Caco-2 (cell line): ENCODE measurements around the gene CACUL1. TPM values are rescaled to one million over a fixed set of nuclear protein-coding genes. Genes with fewer than 3 reads are reported as not detected.
"Not testable (repeated sequence)": the region's sequence is repeated elsewhere in the genome, so short reads cannot be mapped to it uniquely, and the experiment has no call there.

ENCODE experiments used
- BruUV-seq: library from RNA; stranded (reverse); fragments of 400-500 nt; replicated peaks from 2 replicates; lab custom pipeline; 2021; lab: Mats Ljungman, UMichigan
- CTCF ChIA-PET: fragments of 300-600 bp; sonication (Branson Sonifier 250); formaldehyde crosslinking; loops from one replicate; lab custom pipeline; 2022; ENCODE audit warnings: antibody characterized with exemption; lab: Charles Lee
- POLR2A ChIA-PET: fragments of 300-600 bp; sonication (Branson Sonifier 250); formaldehyde crosslinking; loops from one replicate; lab custom pipeline; 2022; ENCODE audit warnings: antibody characterized with exemption; lab: Charles Lee
- DNase-seq, 2 experiments: peaks; one replicate each; pipeline versions ENCODE4 v3.0.0 to v3.0.0-alpha.2; 2020 to 2022
- H3K27me3 ChIP-seq: replicated peaks from 2 replicates; pipeline ENCODE4 v1.6.0; 2011; ENCODE audit warnings: low read length; ENCODE audit not compliant: control insufficient read depth, insufficient read depth
- H3K36me3 ChIP-seq: 2 replicates; pipeline ENCODE4 v1.5.1; 2011; ENCODE audit warnings: low read length; ENCODE audit not compliant: control insufficient read depth, insufficient read depth
- H3K4me1 ChIP-seq: fragments of 250-450 bp; sonication (Bioruptor Pico); 2 replicates; pipeline ENCODE4 v1.5.1; 2020; ENCODE audit warnings: mild to moderate bottlenecking
- H3K4me3 ChIP-seq: 2 replicates; pipeline ENCODE4 v1.5.1; 2011; ENCODE audit warnings: low read depth, mild to moderate bottlenecking, control low read depth, low read length
- H3K9me3 ChIP-seq: fragments of 250-450 bp; sonication (Bioruptor Pico); 2 replicates; pipeline ENCODE4 v1.5.1; 2020; ENCODE audit warnings: mild to moderate bottlenecking, moderate library complexity
- H3K27ac Mint-ChIP-seq: one replicate; pipeline ENCODE4 v1.8.0; 2022; ENCODE audit warnings: mixed read lengths; ENCODE audit not compliant: unreplicated experiment
- H3K27me3 Mint-ChIP-seq: one replicate; pipeline ENCODE4 v1.8.0; 2022; ENCODE audit warnings: mixed read lengths; ENCODE audit not compliant: insufficient read depth, unreplicated experiment
- H3K36me3 Mint-ChIP-seq: one replicate; pipeline ENCODE4 v1.8.0; 2022; ENCODE audit warnings: mild to moderate bottlenecking, mixed read lengths; ENCODE audit not compliant: insufficient read depth, unreplicated experiment
- H3K4me1 Mint-ChIP-seq: one replicate; pipeline ENCODE4 v1.8.0; 2022; ENCODE audit warnings: low read depth, mixed read lengths; ENCODE audit not compliant: unreplicated experiment
- H3K4me3 Mint-ChIP-seq: one replicate; pipeline ENCODE4 v1.8.0; 2022; ENCODE audit warnings: mild to moderate bottlenecking, moderate library complexity, mixed read lengths; ENCODE audit not compliant: unreplicated experiment
- H3K9me3 Mint-ChIP-seq: one replicate; pipeline ENCODE4 v1.8.0; 2022; ENCODE audit warnings: mixed read lengths; ENCODE audit not compliant: unreplicated experiment
- CTCF ChIP-seq, 2 experiments: fragments of 200-600 bp in 1 of 2; IDR thresholded peaks; 1 replicate in 1 of 2; 2 replicates in 1 of 2; pipeline versions ENCODE4 v1.5.1 to v1.8.0; 2011 to 2022; ENCODE audit warnings: antibody characterized with exemption in 1 of 2, control low read depth in 1 of 2, inconsistent platforms in 1 of 2, low read depth in 1 of 2, low read length in 1 of 2, mild to moderate bottlenecking in 1 of 2, moderate library complexity in 1 of 2; ENCODE audit not compliant: insufficient read depth in 1 of 2, severe bottlenecking in 1 of 2, unreplicated experiment in 1 of 2
- intact Hi-C: fragments of 100-400 bp; cut with micrococcal nuclease; formaldehyde crosslinking; loops from one replicate; pipeline ENCODE4 v1.10.0; 2022; ENCODE audit not compliant: unreplicated experiment
- total RNA-seq: library from RNA; stranded (reverse); gene quantifications from 2 replicates; pipeline ENCODE4 v1.2.3, GENCODE V29; 2022

CACUL1 gene
- total RNA-seq, 1 experiment from 2014 or later: 39.2 TPM

GRCh38 chr10:118663176-118663575, 91.6 kb downstream of the CACUL1 start:
- Histone ChIP-seq H3K4me3 (no peak overlapping the region), H3K27me3 (no peaks in the 10 kb centered on the region; the same call in 1 of the 2 replicates), H3K9me3 (no peaks in the 10 kb centered on the region), H3K36me3 (no peaks in the 10 kb centered on the region), H3K4me1 (no peaks in the 10 kb centered on the region)
- no TSS peak for BruUV-seq
- Mint-ChIP-seq H3K27me3 (peaks cover 16% of the 10 kb centered on the region), H3K27ac (no peak overlapping the region), H3K4me3 (no peak overlapping the region), H3K36me3 (no peaks in the 10 kb centered on the region), H3K9me3 (no peaks in the 10 kb centered on the region), H3K4me1 (no peaks in the 10 kb centered on the region)
- intact Hi-C loops: no loop called here
- ChIA-PET CTCF (no interaction called here), POLR2A (no interaction called here)
- TF ChIP-seq CTCF (IDR thresholded peaks at IDR 0.05; ENCODE audit: insufficient read depth in 1 of 2, low read depth in 1 of 2, low read length in 1 of 2, severe bottlenecking in 1 of 2, unreplicated experiment in 1 of 2): no peak
- DNase-seq: no peak

- intact Hi-C loops: no loop called here
- no peaks in the 10 kb centered on the region for H3K4me1 ChIP-seq
- Mint-ChIP-seq H3K4me1 (no peaks in the 10 kb centered on the region), H3K36me3 (no peaks in the 10 kb centered on the region), H3K27ac (no peak overlapping the region), H3K4me3 (no peak overlapping the region), H3K9me3 (no peaks in the 10 kb centered on the region), H3K27me3 (peaks cover 20% of the 10 kb centered on the region)
- CTCF ChIA-PET: interaction anchor here (0.7 kb wide), 1 partner anchor 1332 kb away, joined by 4 read pairs; no protein-coding TSS in a partner anchor
- no peak for DNase-seq
- no peak overlapping the region for H3K4me3 ChIP-seq
- BruUV-seq: no TSS peak
- H3K27me3 ChIP-seq: no peaks in the 10 kb centered on the region; the same call in 1 of the 2 replicates
- TF ChIP-seq CTCF (IDR thresholded peaks at IDR 0.05; ENCODE audit: insufficient read depth in 1 of 2, low read depth in 1 of 2, low read length in 1 of 2, severe bottlenecking in 1 of 2, unreplicated experiment in 1 of 2): no peak
- no peaks in the 10 kb centered on the region for H3K9me3 ChIP-seq
- POLR2A ChIA-PET: no interaction called here
- no peaks in the 10 kb centered on the region for H3K36me3 ChIP-seq
Measured at GRCh38 chr10:118662228-118663035, 92.3 kb downstream of the CACUL1 start.

GRCh38 chr10:118658762-118659161, 96.0 kb downstream of the CACUL1 start:
- H3K9me3 ChIP-seq: no peaks in the 10 kb centered on the region
- no peak for TF ChIP-seq CTCF (IDR thresholded peaks at IDR 0.05; ENCODE audit: insufficient read depth in 1 of 2, low read depth in 1 of 2, low read length in 1 of 2, severe bottlenecking in 1 of 2, unreplicated experiment in 1 of 2)
- Mint-ChIP-seq H3K36me3 (no peaks in the 10 kb centered on the region), H3K9me3 (no peaks in the 10 kb centered on the region), H3K27ac (no peak overlapping the region), H3K4me3 (no peak overlapping the region), H3K4me1 (no peaks in the 10 kb centered on the region), H3K27me3 (peaks cover 27% of the 10 kb centered on the region)
- no peak overlapping the region for H3K4me3 ChIP-seq
- H3K36me3 ChIP-seq: no peaks in the 10 kb centered on the region
- no peaks in the 10 kb centered on the region for H3K4me1 ChIP-seq
- CTCF ChIA-PET: no interaction called here
- no peak for DNase-seq
- POLR2A ChIA-PET: no interaction called here
- intact Hi-C loops: no loop called here
- H3K27me3 ChIP-seq: no peaks in the 10 kb centered on the region; the same call in 1 of the 2 replicates
- no TSS peak for BruUV-seq

GRCh38 chr10:118658168-118658567, 96.6 kb downstream of the CACUL1 start:
- H3K4me3 Mint-ChIP-seq, H3K4me1 Mint-ChIP-seq, intact Hi-C loops, H3K9me3 Mint-ChIP-seq, H3K36me3 ChIP-seq, POLR2A ChIA-PET, H3K4me3 ChIP-seq, H3K9me3 ChIP-seq, H3K4me1 ChIP-seq, H3K36me3 Mint-ChIP-seq, CTCF ChIA-PET, H3K27me3 ChIP-seq, DNase-seq, BruUV-seq, H3K27ac Mint-ChIP-seq: not testable (repeated sequence)
- peaks cover 28% of the 10 kb centered on the region for H3K27me3 Mint-ChIP-seq

- H3K4me3 Mint-ChIP-seq, H3K9me3 ChIP-seq, H3K36me3 Mint-ChIP-seq, H3K27me3 ChIP-seq, CTCF ChIA-PET, BruUV-seq, H3K36me3 ChIP-seq, H3K9me3 Mint-ChIP-seq, DNase-seq, H3K4me1 Mint-ChIP-seq, intact Hi-C loops, H3K27ac Mint-ChIP-seq, H3K4me3 ChIP-seq, H3K4me1 ChIP-seq, POLR2A ChIA-PET: not testable (repeated sequence)
- peaks cover 12% of the 10 kb centered on the region for H3K27me3 Mint-ChIP-seq
Measured at GRCh38 chr10:118645294-118645693, 109.5 kb downstream of the CACUL1 start.
